Measurements from ENCODE around the gene SNX1.
A peak's percentile ranks its signal among the peaks of the same experiment; 100 is the strongest.

GRCh38 chr15:64067564-64068030 is 28.2 kb upstream of the SNX1 start:
- TF ChIP-seq CTCF (IDR thresholded peaks at IDR 0.05) (peak; percentile 81 to 91 (median 83)), POLR2A (IDR thresholded peaks at IDR 0.05) (no peak)

All from uterus (tissue), 2 donors.